ENCODE measurements around the gene ISCA2.

ISCA2 gene

DNA sequence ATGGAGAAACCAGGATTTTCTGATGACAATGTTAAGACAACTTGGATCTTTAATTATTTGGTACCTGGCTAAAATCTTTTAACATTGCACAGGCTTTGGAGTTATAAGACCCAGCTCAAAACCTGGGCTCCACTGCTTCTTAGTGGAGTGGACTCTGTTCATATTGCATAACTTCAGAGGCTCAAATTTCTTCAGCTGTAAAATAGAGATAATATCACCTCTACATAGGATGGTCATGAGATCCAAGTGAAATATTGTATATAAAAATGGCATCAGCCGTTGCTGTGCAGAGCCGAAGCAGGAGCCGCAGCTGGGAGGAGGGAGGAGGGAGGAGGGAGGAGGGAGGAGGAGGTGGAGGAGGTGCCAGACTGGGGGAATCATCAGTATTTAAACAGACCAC lies 11.0 kb upstream of the ISCA2 start:
- in situ Hi-C loops (cut with MboI; ENCODE audit: low sequenced_read_pairs): no loop called here

DNA sequence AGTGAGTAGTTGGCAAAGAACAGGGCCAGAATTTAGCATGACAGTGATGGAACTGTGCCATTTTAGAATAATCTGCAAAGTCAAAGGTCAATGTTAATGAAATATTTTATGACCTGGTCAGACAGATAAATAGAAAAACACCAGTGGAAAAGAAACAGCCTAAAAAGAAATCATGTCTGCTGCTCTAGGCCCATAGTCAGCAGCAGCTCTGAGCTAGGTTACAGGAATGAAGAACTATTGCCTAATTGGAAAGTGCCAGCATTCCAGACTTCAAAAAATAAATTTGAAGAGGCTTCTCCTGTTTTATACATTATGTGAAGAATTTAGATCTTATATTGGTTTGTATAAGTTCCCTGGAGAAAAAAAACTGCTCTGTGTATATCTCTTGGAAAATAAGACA lies 10.2 kb upstream of the ISCA2 start:
- in situ Hi-C loops (cut with MboI; ENCODE audit: low sequenced_read_pairs): no loop called here

DNA sequence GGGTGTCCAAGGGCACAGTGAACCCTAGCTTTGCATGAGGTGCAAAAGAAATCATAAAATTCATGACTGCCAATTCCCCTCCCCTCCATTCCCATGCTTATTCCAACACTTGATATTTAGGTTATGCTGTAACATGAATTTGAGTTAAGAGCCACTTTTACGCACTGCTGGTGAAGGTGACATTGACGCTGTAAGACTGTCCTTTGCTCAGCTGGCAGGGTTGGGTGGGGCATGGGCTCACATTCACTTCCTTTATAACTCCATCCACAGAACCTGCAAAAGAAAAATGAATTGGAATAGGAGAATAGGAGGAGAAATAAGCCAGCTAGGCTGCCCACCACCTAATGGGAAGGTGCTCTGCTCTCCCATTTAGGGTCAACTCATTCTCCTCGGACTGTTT lies 7.4 kb upstream of the ISCA2 start:
- in situ Hi-C loops (cut with MboI; ENCODE audit: low sequenced_read_pairs): no loop called here

DNA sequence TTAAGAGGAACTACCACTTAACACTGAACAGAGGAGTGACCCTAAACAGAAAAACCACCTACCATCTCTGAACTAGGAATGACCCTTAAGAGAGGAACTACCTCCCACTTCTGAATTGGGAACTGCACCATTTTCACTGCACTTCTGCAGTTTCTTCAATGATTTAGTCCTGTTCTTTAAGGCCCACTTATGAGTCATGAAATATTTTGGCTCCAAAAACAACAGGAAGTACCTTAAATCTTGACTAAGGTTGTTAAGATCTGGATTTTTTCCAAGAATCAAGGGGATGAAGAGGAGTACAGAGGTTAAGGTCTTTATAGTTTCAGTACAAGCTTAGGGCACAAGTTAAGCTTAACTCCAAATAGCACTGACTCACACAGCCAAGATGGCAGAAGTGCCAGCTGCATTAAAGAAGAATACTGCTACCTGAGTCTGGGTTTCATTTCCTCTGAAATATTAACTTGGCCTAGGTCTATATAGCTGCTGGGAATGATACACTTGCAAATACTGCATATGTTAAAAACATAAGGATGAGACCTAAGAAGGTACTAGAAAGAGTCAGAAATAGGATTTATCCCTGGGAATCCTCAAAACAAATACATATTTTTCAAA lies 4.7 kb upstream of the ISCA2 start:
- in situ Hi-C loops (cut with MboI; ENCODE audit: low sequenced_read_pairs): no loop called here

DNA sequence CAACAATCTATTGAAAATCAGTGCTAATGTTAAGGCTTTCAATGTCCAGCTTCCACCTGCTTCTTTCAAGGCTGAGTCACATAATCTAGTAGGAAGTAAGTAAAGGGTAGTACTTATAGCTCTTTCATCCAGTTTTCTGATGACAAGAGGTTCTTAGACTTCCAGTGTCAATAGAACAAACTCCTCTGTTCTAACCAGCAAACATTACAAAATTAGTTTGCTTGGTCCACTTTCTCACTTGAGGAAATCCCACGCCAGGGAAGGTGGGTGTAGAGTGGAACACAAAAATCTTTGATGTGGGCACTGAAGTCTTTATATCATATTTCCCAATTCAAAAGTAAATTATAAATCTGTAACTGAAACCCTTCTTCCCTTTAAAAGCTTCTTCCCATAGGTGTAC lies 3.1 kb upstream of the ISCA2 start:
- in situ Hi-C loops (cut with MboI; ENCODE audit: low sequenced_read_pairs): no loop called here

DNA sequence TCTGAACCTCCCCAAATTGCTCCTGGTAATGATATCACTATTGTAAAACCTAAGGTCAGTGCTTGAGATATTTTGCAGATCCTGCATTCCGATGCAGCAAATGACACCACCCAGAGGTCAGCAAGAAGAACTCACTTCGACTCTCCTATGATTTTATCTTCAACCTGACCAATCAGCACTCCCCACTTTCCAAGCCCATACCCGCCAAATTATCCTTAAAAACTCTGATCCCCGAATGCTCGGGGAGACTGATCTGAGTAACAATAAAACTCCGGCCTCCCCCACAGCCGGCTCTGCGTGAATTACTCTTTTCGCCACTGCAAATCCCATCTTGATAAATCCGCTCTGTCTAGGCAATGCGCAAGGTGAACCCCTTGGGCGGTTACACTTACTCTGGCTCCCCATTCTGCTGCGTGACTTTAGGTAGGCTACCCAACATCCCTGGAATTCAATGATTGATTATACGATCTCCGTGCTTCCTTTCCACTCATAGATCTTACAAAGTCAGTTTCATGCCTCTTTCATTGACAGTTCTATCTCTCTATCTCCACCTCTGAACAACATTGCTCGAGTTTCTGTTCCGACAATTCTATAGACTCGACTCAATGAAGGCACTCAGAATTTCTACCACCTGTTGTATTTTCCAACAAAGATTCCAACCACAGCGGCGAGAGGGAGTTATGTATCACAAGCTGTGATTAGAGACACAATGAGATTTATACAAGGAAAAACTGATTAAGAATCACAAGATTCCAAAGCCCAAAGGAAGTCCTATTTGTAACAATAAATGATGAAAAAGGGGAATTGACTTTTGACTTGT lies 1.4 kb upstream of the ISCA2 start:
- in situ Hi-C loops (cut with MboI; ENCODE audit: low sequenced_read_pairs): no loop called here

DNA sequence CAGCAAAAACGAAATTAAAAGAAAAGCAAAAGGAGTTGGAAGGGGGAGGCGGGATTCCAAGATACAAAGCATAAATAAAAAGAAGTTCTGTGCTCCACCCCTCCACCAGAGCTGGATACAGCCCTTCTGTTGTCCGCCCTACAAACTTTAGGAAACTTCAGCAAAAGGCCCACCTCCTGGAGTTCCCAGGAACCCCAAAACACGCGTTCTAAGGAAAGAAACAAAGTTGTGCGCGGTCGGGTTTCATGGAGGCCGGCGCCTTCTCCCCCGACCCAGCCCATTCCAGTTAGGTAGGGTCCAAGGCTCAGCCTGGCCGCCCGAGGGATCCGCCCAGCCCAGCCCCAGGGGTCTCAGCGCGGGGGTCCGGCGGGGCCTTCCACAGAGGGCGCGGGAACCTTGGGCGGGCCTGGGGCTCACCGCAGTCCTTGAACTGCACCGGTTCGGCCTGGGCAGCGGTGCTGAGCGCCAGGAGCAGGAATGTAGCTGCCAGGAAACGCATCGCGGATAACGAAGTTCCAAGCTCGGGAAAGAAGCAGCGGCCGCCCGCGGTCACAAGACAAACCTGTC lies 706 bp upstream of the ISCA2 start, which contains the start of gene NPC2:
TSS of gene NPC2 (minus strand) at position 530 of the 567 bp plus-strand sequence. CDS start at position 499, 31 bp downstream.
- in situ Hi-C loops (cut with MboI; ENCODE audit: low sequenced_read_pairs): no loop called here

DNA sequence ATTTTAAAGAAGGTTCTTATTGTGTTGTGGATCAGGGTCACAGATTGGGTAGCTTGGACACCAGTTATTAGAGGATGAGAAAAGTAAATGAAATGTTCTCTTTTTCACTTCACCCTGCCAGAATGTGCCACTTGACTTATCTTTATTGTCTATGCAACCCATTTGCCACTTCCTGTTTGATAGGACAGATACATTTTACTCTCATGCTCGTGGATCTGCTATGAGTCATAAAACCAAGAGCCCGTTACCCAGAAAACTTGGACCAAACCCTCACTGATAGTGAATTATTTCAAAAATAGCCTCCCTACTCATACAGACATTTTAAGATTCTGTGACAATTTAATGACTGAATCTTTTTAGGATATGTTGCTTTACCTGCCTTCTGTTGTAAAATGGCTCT lies 1.8 kb downstream of the ISCA2 start:
- in situ Hi-C loops (cut with MboI; ENCODE audit: low sequenced_read_pairs): no loop called here

DNA sequence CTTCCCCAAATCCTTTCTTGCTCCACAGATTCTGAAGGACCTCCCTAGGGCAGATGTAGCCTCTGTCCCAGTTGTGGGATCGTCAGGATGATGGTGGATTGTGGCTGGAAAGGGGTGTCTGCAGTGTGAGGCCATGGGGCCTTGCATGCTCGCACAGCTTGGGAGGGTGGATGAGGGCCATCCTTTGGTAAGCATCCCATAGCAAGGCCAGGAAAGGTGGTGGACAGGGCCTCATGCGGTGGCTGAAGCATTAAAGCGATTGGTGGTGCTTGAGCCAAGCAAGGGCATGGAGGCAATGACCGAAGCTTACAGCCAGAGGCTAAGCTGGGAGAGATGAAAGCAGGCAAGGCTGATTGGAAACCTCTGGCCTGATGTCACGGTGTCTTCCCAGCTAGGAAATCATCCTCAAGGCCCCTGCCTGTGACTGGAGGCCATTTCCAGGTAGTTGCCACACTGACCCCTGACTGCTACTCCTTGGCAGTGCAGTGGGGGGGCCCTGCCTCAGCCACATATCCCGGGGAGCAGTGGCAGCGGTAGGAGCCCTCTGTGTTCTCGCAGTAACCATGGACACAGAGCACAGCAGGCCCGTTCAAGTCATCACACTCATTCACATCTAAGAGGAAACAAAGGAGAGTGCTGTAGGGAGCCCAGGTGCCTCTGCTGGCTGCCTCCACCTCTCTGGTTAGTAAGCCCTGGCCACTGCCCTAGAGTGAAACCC lies 7.0 kb downstream of the ISCA2 start:
- in situ Hi-C loops (cut with MboI; ENCODE audit: low sequenced_read_pairs): no loop called here

DNA sequence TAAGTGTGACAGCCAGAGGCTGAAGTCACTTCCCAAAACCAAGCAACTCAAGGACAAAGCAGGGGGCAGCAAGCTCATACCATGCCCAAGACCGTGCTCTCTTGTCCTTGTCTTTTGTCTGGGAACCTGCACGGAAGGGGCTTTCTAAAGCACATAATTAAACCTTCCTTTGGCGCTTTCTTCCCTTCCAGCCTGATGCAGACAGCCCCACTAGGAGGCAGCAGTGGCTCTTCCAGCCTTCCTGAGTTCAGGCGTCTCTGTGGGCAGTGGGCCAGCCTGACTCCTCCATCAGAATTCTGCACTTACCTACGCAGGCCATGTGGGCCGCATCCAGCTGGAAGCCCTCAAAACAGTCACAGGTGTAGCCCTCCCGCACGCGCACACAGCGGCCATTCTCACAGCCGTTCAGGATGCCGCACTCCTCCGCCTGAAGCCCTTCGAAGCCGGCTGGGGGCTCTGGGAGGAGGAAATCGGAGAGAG lies 7.6 kb downstream of the ISCA2 start:
- in situ Hi-C loops (cut with MboI; ENCODE audit: low sequenced_read_pairs): no loop called here

DNA sequence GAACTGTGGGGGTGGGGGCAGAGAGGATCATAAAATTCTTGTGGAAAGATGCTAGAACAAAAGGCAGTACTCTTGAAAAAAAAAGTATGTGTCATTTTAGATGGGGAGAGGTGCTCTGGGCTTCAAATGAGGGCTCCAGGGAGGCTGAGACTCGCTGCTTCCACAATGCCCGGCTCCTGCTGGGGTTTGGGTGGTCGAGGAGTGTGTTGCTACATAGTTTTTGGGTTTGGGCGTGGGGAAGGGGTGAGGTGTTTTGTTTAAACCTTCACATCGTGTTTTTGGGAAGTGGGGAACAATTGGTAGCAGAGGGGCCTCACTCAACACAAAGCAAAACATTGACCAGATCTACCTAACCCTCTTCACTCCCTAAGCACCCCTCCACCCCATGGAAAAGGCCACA lies 8.1 kb downstream of the ISCA2 start:
- in situ Hi-C loops (cut with MboI; ENCODE audit: low sequenced_read_pairs): no loop called here

DNA sequence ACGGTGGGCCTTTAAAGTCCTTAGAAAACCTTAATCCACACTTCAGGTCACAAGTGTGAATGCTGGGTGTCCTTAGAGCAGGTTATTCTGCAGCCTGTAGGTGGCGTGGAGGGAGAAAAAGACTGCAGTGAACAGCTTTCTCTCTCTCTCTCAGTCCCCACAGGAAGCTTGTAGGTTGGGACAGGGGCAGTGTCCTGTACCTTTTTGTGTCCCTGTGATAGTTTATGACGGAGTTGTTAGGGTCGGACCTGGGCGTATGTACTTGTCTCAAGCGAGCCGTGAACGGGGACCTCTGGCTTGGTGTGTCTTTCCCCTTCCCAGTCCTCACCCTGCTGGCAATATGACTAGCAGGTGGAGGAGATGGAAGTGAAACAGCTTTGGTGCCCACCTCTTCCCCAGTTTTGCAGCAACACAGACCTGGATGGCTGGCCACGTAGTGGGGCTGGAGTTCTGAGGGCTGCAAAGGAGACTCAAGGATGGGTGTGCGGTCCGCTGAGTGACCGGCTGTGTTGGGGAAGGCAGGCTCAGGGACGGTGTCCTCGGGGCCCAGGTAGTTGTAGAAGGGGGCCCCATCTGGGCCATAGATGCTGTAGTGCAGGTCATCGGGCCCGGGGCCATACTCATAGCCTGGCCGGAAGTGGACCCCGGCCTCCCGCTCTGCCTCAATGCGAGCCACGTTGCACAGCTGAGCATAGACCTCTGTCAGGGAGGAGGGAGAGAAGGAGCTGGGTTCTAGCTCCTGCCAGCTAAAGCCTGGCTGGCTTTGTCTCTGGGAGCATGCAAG lies 8.9 kb downstream of the ISCA2 start:
- in situ Hi-C loops (cut with MboI; ENCODE audit: low sequenced_read_pairs): no loop called here

DNA sequence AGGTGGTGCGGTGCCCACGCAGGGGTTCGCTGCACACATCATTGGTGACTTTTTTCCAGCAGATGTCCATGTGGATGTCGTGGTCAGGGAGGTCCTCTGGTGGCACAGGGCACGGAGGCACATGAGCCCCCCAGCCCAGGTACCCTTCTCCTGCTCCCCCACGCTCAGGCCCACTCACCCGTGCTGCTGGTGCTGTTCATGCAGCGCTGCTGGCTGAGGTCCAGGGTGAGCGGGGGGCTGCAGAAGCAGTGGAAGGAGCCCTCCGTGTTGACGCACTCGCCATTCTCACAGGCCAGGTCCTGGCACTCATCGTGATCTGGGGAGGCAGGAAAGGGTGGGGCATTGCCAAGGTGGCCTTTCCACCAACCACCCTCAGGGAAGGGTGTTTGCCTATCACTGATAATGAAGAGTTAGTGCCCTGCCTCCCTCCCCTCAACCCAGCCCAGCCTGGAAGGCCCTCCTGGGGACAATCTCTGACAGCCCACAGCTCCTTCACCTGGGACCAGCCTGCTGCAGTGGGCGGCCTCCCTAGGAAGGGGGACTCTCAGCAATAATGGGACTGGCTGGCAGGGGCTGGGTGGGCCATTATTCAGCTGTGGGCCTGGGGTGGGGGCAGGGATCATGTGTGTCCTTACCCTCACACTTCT lies 9.8 kb downstream of the ISCA2 start:
- in situ Hi-C loops (cut with MboI; ENCODE audit: low sequenced_read_pairs): no loop called here

DNA sequence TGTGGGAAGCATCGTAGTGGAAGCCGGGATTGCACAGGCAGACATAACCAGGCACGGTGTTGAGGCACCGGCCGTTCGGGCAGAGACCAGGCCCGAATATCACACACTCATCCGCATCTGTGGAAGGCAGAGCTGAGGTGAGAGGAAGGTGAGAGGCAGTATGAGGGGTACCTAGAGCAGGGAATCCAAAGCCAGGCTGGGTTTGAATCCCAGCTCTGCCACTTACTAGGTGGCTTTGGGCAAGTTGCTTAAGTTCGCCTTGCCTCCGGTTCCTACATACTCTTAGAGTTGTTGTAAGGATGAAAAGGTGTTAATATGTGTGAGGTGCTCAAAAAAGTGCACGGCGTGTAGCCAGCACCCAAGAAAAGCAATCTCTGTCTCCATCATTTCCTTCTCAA lies 10.4 kb downstream of the ISCA2 start:
- in situ Hi-C loops (cut with MboI; ENCODE audit: low sequenced_read_pairs): no loop called here

DNA sequence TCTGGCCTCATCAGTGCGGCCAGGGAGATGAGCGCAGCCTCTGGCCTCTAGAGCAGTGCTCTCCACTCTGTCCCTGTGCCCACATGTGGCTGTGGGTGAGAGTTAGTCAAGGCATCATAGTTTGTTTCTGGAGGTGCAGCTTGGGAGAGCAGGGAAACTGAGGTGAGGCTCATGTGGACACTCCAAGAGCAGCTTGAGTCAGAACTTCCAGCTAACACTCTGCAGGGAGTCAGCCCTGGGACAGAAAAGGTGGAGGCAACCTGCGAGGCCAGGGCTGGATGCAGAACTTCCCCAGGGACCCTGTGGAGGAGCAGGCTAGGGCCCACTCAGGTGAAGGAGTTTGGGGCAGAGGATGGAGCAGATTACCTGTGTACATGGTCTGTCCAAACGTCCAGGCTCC lies 10.8 kb downstream of the ISCA2 start:
- in situ Hi-C loops (cut with MboI; ENCODE audit: low sequenced_read_pairs): no loop called here

DNA sequence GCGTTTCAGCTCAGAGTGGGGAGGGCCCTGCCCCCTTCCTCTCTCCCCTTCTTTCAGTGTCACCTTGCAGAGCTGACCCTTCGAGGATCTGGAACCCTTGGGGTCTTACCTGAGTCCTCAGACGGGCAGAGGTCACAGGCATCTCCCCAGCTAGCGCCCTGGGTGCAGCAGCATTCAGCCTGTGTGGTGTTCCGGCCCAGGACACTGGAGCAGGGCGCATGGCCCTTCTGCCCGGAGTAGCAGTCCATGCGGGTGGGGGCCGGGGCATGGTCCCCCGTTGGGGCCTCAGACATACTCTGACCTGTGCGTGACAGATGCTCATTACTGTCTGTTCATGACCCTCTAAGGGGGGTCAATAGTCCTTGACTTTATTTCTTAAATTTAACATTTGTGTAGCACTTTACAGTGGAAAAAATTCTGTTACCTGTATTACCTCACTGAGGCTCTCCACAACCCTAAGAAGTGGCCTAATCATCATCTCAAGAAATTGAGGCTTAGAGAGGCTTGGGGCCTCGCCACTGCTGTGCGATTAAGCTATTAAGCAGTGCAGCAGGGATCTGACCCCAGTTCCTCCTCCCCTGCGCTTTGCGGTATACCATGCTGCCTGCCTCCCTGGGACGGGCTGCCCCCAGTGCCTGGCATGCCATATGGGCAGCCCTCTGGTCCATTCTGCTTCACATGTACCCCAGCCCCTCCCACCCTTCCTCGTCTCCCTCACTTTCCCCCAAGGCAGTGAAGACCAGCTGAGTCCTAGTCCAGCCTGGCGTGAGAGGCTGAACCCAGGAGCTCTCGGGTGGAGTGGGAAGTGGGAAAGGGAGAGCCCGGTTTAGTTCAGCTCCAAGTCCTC lies 11.5 kb downstream of the ISCA2 start:
- in situ Hi-C loops (cut with MboI; ENCODE audit: low sequenced_read_pairs): no loop called here

DNA sequence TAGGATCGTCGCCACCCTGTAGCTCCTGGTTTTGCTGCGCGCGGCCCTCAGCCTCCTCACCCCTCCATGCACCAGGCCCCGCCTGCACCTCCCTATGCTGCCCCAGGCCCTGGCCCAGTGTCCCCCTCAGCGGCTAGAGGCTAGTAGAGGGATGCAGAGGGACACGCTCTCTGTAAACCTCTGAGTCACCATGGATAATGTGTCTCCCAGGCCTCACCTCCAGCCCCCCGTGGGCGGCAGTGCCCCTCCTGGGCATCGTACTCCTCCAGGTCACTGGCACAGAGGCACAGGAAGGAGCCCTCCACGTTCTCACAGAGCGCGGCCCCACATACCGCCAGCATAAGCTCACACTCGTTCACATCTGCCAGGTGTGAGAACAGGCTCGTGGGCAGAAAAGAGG lies 12.3 kb downstream of the ISCA2 start:
- in situ Hi-C loops (cut with MboI; ENCODE audit: low sequenced_read_pairs): no loop called here

DNA sequence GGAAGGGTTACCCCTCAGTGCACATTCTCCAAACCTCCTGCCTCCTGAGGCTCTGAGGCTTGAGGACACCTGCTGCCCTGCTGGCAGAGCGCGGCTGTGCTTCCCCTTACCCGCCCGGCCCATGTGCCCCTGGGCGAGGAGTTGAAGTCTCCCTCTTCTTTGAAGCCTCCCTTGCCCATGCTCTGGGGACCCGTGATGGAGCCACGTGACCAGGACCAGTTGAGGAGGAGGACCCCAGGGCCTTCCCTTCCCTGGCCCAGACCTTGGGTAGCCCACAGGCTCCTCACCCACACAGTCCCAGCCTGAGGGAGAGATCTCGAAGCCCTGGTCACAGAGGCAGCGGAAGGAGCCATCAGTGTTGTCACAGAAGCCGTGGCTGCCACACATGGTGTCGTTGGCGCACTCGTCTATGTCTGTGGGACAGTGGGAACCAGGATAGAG lies 12.9 kb downstream of the ISCA2 start:
- in situ Hi-C loops (cut with MboI; ENCODE audit: low sequenced_read_pairs): no loop called here

DNA sequence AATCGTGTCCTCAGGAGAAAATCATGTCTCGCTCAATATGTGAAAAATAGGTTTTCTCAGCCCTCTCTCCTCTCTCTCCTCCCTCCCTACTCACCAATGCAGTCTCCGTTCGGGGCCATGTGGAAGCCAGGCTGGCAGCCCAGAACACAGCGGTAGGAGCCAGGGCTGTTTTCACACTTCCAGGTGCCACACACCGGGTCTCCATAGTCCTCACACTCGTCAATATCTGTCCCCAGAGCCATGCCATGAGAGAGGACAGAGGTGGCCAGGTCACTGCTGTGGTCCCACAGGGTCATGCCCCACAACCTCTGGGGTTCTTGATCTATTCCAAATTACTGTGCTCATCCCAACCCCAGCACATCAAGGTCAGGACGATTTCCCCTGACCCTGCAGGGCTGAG lies 13.5 kb downstream of the ISCA2 start:
- in situ Hi-C loops (cut with MboI; ENCODE audit: low sequenced_read_pairs): no loop called here

All from HL-60/S4 treated with phorbol 12-myristate 13-acetate at 8.2 ng/mL for 4 days and 3 days (cell line).